ENCODE results near the gene ZNF189. TPM values are rescaled to one million over a fixed set of nuclear protein-coding genes. Genes with fewer than 3 reads are reported as not detected.

ZNF189 gene
- polyA plus RNA-seq, 3 donors: 0.72 to 1.8 (median 1.2) TPM

DNA sequence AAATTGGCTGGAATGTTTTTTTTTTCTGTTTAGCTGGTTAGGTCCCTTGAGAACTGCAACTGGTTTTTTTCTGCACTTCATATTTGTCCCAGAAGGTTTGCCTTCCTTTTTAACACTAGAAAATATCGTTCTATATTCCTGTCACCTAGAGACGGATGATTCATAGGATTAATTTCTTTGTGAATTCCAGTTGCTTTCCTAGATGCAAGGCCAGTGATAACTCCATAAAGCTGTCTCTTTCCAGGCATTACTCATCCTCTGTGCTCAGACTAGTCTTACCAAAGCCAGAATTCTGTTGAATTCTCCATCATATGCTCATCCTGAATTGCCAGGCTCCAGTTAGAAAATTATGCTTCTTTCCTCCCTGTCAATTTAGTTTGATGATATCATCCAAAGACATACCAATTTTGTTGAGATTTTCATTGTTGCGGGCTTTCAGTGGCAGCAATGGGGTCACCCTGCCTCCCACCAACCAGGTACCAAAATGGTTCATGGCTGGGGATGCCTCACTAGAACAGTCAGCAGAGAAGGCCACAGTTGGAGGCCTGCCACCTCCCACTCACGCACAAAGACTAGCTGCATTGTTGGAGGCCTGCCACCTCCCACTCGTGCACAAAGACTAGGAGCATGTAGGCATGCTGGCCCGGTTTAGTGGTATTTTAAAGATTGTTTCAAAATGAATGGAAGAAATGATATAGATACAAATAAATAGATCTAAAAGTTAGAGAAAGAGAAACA is 22.4 kb upstream of the ZNF189 start:
- no peaks in the 10 kb centered on the region for H3K27me3 ChIP-seq (ENCODE audit: control insufficient read depth in 2 of 2, insufficient read depth in 2 of 2, low read length in 2 of 2)
- Mint-ChIP-seq H3K4me3 (no peak overlapping the region), H3K9me3 (peaks cover 4 to 13% (median 6%) of the 10 kb centered on the region in 7 donors), H3K36me3 (no peaks in the 10 kb centered on the region), H3K4me1 (no peaks in the 10 kb centered on the region), H3K27me3 (ENCODE audit: low read depth in 3 of 3) (peaks cover 0 to 4% (median 4%) of the 10 kb centered on the region in 3 donors), H3K27ac (no peak overlapping the region)
- no peaks in the 10 kb centered on the region for H3K36me3 ChIP-seq (replicated peaks in 1 of 2; ENCODE audit: control insufficient read depth in 1 of 2, insufficient read depth in 2 of 2, low read length in 2 of 2)
- H3K4me1 ChIP-seq (ENCODE audit: control insufficient read depth in 1 of 2, insufficient read depth in 2 of 2, low read length in 2 of 2): no peaks in the 10 kb centered on the region
- intact Hi-C loops (cut with micrococcal nuclease): no loop called here
- TF ChIP-seq, protein P1, sequence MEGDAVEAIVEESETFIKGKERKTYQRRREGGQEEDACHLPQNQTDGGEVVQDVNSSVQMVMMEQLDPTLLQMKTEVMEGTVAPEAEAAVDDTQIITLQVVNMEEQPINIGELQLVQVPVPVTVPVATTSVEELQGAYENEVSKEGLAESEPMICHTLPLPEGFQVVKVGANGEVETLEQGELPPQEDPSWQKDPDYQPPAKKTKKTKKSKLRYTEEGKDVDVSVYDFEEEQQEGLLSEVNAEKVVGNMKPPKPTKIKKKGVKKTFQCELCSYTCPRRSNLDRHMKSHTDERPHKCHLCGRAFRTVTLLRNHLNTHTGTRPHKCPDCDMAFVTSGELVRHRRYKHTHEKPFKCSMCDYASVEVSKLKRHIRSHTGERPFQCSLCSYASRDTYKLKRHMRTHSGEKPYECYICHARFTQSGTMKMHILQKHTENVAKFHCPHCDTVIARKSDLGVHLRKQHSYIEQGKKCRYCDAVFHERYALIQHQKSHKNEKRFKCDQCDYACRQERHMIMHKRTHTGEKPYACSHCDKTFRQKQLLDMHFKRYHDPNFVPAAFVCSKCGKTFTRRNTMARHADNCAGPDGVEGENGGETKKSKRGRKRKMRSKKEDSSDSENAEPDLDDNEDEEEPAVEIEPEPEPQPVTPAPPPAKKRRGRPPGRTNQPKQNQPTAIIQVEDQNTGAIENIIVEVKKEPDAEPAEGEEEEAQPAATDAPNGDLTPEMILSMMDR (IDR thresholded peaks at IDR 0.05): no peak
- no peaks in the 10 kb centered on the region for H3K9me3 ChIP-seq (replicated peaks in 1 of 2; ENCODE audit: control insufficient read depth in 1 of 2, insufficient read depth in 1 of 2, low read length in 2 of 2)
- no peaks in the 10 kb centered on the region for H4K20me1 ChIP-seq (ENCODE audit: insufficient read depth, low read length)
- H3K9ac ChIP-seq (ENCODE audit: insufficient read depth, low read length, poor library complexity, severe bottlenecking): no peak overlapping the region
- no CpG with 5 or more reads among the region's 6 CpGs for WGBS (ENCODE audit: insufficient coverage)
- H3K79me2 ChIP-seq (ENCODE audit: insufficient read depth, low read length): no peaks in the 10 kb centered on the region
- H3K4me3 ChIP-seq (replicated peaks in 1 of 3; ENCODE audit: low read depth in 2 of 3, low read length in 3 of 3): no peak overlapping the region
- H2AFZ ChIP-seq (ENCODE audit: insufficient read depth, low read depth, low read length, poor library complexity, severe bottlenecking): no peak overlapping the region
- H3K4me2 ChIP-seq (replicated peaks; ENCODE audit: extremely low read depth, low read length, poor library complexity, severe bottlenecking): no peak overlapping the region
- H3K27ac ChIP-seq (ENCODE audit: low read depth in 1 of 2, low read length in 2 of 2): no peak overlapping the region
- no peak for DNase-seq

DNA sequence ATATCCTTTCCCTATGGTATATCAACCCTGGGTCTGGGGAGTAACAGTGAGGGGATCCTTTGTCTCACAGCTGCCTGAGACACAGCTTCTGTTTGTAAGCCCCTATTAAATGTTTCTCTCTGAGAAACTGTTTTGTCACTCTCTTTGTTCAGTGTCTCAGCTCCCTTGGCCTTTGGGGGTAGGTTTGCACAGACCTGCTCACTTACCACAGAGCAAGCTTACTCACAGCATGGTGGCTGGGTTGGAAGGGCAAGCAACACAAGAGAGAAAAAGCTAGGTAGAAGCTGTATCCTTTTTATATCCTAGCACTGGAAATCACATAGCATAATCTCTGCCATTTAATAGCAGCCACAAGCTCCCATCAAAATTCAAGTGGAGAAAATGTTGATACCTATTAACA is 18.4 kb upstream of the ZNF189 start:
- H3K4me3 Mint-ChIP-seq: no peak overlapping the region
- peaks cover 0 to 3% (median 3%) of the 10 kb centered on the region in 3 donors for H3K27me3 Mint-ChIP-seq (ENCODE audit: low read depth in 3 of 3)
- H3K9me3 ChIP-seq (replicated peaks in 1 of 2; ENCODE audit: control insufficient read depth in 1 of 2, insufficient read depth in 1 of 2, low read length in 2 of 2): peaks cover 7 to 9% of the 10 kb centered on the region in 2 donors
- no peak overlapping the region for H3K27ac Mint-ChIP-seq
- peaks cover 10 to 24% (median 16%) of the 10 kb centered on the region in 7 donors for H3K9me3 Mint-ChIP-seq
- H3K4me2 ChIP-seq (replicated peaks; ENCODE audit: extremely low read depth, low read length, poor library complexity, severe bottlenecking): no peak overlapping the region
- no peak overlapping the region for H3K27ac ChIP-seq (ENCODE audit: low read depth in 1 of 2, low read length in 2 of 2)
- H3K4me1 ChIP-seq (ENCODE audit: control insufficient read depth in 1 of 2, insufficient read depth in 2 of 2, low read length in 2 of 2): no peaks in the 10 kb centered on the region
- no peaks in the 10 kb centered on the region for H3K36me3 ChIP-seq (replicated peaks in 1 of 2; ENCODE audit: control insufficient read depth in 1 of 2, insufficient read depth in 2 of 2, low read length in 2 of 2)
- TF ChIP-seq, protein P1 (IDR thresholded peaks at IDR 0.05): no peak
- no peaks in the 10 kb centered on the region for H4K20me1 ChIP-seq (ENCODE audit: insufficient read depth, low read length)
- H2AFZ ChIP-seq (ENCODE audit: insufficient read depth, low read depth, low read length, poor library complexity, severe bottlenecking): no peak overlapping the region
- no peak overlapping the region for H3K9ac ChIP-seq (ENCODE audit: insufficient read depth, low read length, poor library complexity, severe bottlenecking)
- H3K4me3 ChIP-seq (replicated peaks in 1 of 3; ENCODE audit: low read depth in 2 of 3, low read length in 3 of 3): no peak overlapping the region
- no peaks in the 10 kb centered on the region for H3K27me3 ChIP-seq (ENCODE audit: control insufficient read depth in 2 of 2, insufficient read depth in 2 of 2, low read length in 2 of 2)
- intact Hi-C loops (cut with micrococcal nuclease): no loop called here
- H3K4me1 Mint-ChIP-seq: no peaks in the 10 kb centered on the region
- DNase-seq: no peak
- peaks cover 0 to 7% of the 10 kb centered on the region in 2 donors for H3K36me3 Mint-ChIP-seq
- no peaks in the 10 kb centered on the region for H3K79me2 ChIP-seq (ENCODE audit: insufficient read depth, low read length)

Data from CD14-positive monocyte (primary cell).